ENCODE results near the gene SORL1.
"Not testable (repeated sequence)": the region's sequence is repeated elsewhere in the genome, so short reads cannot be mapped to it uniquely, and the experiment has no call there.

The SORL1 gene

GRCh38 chr11:121636081-121636799 lies 184.1 kb downstream of the SORL1 start:
- no peak for DNase-seq

- no peak for DNase-seq
Observed at GRCh38 chr11:121636800-121637176, 184.7 kb downstream of the SORL1 start.

- not testable (repeated sequence) for DNase-seq
Observed at GRCh38 chr11:121637587-121637986, 185.5 kb downstream of the SORL1 start.

- no peak for DNase-seq
Observed at GRCh38 chr11:121643479-121644186, 191.5 kb downstream of the SORL1 start.

GRCh38 chr11:121644187-121644512 lies 192.0 kb downstream of the SORL1 start:
- DNase-seq = no peak

GRCh38 chr11:121645001-121645400 lies 192.9 kb downstream of the SORL1 start:
- no peak for DNase-seq

- DNase-seq = no peak
Observed at GRCh38 chr11:121645596-121645995, 193.5 kb downstream of the SORL1 start.

- no peak for DNase-seq
Observed at GRCh38 chr11:121648306-121648705, 196.2 kb downstream of the SORL1 start.

- DNase-seq = no peak
Observed at GRCh38 chr11:121649798-121650197, 197.7 kb downstream of the SORL1 start.

GRCh38 chr11:121650351-121651256 lies 198.5 kb downstream of the SORL1 start:
- DNase-seq = no peak

GRCh38 chr11:121651257-121651605 lies 199.1 kb downstream of the SORL1 start:
- DNase-seq = no peak

GRCh38 chr11:121652971-121653370 lies 200.9 kb downstream of the SORL1 start:
- DNase-seq = no peak

GRCh38 chr11:121654259-121654842 lies 202.2 kb downstream of the SORL1 start:
- DNase-seq = no peak

- no peak for DNase-seq
Observed at GRCh38 chr11:121654843-121655536, 202.9 kb downstream of the SORL1 start.

GRCh38 chr11:121655537-121656327 lies 203.6 kb downstream of the SORL1 start:
- peak; percentile 68 to 69 for DNase-seq

GRCh38 chr11:121656328-121657090 lies 204.4 kb downstream of the SORL1 start:
- no peak for DNase-seq

- no peak for DNase-seq
Observed at GRCh38 chr11:121657146-121657545, 205.0 kb downstream of the SORL1 start.

- DNase-seq = no peak
Observed at GRCh38 chr11:121659811-121660210, 207.7 kb downstream of the SORL1 start.

- DNase-seq = no peak
Observed at GRCh38 chr11:121661880-121662486, 209.9 kb downstream of the SORL1 start.

- DNase-seq = no peak
Observed at GRCh38 chr11:121664144-121664543, 212.0 kb downstream of the SORL1 start.
